ENCODE data around the gene IFNA14. TPM values are rescaled to one million over a fixed set of nuclear protein-coding genes. Genes with fewer than 3 reads are reported as not detected.

Gene IFNA14
- not detected in 2 replicates for total RNA-seq

GRCh38 chr9:21239911-21240310 is at the start of gene IFNA14:
Gene IFNA14, minus strand, starts transcription at chr9:21240005. Its CDS starts 70 bp downstream, at chr9:21239935.
- intact Hi-C loops (cut with micrococcal nuclease): loop anchor here (5.0 to 10.0 kb wide), 2 partner anchors 77 to 155 kb away; no protein-coding TSS in a partner anchor

- intact Hi-C loops (cut with micrococcal nuclease): no loop called here
Measured at GRCh38 chr9:21287280-21287679, 47.5 kb upstream of the IFNA14 start.

DNA sequence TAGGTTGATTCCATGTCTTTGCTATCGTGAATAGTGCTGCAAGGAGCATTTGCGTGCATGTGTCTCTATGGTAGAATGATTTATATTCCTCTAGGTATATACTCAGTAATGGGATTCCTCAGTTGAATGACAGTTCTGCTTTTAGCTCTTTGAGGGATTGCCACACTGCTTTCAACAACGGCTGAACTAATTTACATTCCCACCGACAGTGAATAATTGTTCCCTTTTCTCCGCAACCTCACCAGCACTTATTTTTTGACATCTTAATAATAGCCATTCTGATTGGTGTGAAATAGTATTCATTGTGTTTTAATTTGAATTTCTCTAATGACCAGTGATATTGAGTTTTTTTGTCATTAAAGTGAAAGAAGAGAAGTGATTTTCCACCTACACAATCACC is 46.9 kb upstream of the IFNA14 start:
- intact Hi-C loops (cut with micrococcal nuclease): no loop called here

DNA sequence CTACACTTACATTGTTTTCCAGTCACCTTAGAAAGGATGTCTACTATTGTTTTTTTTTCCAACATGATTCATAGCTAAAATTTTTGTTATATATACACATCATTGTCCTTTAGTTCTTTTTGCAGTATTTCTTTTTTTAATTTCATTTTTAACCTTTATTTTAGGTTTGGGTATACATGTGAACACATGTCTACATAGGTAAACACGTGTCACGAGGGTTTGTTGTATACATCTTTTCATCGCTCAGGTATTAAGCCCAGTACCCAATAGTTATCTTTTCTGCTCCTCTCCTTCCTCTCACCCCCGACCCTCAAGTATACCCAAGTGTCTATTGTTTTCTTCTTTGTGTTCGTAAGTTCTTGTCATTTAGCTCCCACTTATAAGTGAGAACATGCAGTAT is 46.3 kb upstream of the IFNA14 start:
- intact Hi-C loops (cut with micrococcal nuclease): no loop called here

DNA sequence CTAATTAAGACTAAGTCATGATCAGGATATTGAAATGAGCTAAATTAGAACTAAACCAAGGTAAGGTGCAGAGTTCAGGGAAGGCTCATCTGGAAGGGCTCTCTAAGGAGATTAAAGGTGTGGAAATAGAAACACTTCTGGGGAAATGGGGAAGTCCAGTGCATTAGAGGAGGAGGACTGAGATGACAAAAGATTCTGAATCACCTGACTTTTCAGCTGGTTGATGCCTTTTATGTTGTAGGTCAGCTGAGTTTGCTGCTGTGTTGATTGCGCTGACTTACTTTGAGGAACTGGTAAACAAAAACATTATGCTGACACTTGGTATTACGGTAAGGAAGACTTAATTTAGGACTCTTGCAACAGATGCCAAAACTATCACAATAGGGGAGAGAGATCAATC is 41.5 kb upstream of the IFNA14 start:
- intact Hi-C loops (cut with micrococcal nuclease): no loop called here

- intact Hi-C loops (cut with micrococcal nuclease): no loop called here
Measured at GRCh38 chr9:21268347-21268657, 28.5 kb upstream of the IFNA14 start.

GRCh38 chr9:21267485-21268346 is 27.9 kb upstream of the IFNA14 start:
- intact Hi-C loops (cut with micrococcal nuclease): no loop called here

GRCh38 chr9:21266733-21267484 is 27.1 kb upstream of the IFNA14 start:
- intact Hi-C loops (cut with micrococcal nuclease): no loop called here

DNA sequence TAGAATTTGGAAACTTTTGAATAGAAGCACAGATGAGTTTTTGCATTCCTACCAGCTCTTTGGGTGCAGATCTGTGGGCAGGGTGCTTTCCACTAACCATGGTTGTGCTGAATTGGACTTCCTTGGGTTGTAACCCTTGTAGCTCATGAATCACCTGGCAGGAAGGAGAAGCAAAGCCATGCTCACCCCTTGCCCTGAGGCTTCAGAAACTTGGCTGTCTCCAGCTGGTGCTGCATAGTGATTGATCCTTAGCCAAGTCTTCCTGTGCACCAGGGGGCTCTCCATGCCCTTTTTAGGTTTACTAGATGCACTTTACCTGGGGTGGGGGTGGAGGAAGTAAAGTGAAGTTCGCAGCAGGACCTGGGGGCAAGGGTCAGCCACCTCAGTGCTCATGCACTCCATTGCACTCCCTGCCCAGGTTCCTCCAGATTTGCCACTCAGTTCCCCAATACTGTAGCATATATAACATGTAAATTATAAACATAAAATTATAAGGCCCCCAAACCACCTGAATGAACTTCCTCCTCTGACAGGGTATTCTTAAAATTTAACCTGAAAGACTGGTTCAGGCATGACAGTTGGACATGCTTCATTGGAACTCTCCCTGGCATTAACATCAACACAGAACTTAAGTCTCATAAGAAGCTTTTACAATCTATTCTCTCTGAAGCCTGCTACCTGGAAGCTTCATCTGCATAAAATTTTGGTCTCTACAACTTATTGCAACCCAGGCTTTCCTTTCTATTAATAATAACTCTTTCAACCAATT is 25.8 kb upstream of the IFNA14 start:
- intact Hi-C loops (cut with micrococcal nuclease): no loop called here

- intact Hi-C loops (cut with micrococcal nuclease): no loop called here
Measured at GRCh38 chr9:21255538-21256212, 15.9 kb upstream of the IFNA14 start.

GRCh38 chr9:21252721-21253547 is 13.1 kb upstream of the IFNA14 start:
- intact Hi-C loops (cut with micrococcal nuclease): no loop called here

DNA sequence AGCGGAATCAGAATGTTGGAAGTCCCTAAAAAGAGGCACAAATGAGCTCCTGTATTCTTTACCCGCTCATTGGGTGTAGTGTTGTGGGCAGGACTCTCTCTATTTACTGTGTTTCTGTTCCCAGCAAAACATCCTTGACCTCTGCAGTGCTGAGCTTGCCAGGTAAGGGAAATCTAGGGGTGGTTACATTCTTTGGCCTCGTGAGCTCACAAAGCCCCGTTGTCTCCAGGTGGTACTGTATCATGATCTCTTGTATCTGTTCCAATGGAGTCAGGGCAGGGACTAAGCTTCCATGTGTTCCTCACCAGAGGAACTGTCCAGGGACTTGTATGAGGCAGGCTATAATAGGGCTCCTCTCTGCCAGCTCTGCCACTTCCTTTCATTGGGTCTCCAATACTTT is 11.8 kb upstream of the IFNA14 start:
- intact Hi-C loops (cut with micrococcal nuclease): no loop called here

DNA sequence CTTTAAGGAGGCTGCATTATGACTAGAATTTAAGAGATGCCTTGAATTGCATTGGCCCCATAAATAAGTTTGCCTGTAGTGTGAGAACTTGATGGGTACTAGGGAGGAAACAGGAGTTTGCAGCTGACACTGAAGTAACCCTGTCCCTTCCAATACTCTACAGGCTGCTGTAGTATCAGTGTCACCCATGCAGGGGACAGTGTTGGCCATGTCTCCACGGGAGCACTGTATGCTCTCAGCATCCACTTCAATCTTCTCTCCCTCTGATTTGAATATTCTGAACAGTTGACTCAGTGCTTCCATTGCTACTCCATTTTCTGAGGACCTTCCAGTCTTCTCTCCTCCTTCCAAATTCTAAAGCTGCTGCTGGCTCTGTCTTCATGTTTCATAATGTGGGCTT is 11.4 kb upstream of the IFNA14 start:
- intact Hi-C loops (cut with micrococcal nuclease): no loop called here

DNA sequence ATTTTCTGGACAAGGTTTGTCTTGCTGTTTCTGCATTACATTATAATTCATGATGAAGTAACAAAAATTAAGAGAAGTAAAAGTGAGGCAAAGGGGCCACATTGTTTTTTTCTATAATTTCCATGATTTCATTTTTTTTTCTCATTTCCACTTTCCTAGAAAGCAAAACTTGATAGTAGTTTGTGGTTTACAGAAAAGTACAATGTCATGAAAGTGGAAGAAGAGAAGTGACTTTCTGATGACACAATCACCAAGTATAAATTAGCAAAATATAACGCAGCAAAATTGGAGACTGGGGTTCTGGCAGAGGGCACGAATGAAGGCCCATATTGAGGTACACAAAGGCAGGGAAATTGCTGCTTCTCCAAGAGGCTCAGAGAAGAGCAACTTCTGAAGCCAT is 5.0 kb upstream of the IFNA14 start:
- intact Hi-C loops (cut with micrococcal nuclease): no loop called here

DNA sequence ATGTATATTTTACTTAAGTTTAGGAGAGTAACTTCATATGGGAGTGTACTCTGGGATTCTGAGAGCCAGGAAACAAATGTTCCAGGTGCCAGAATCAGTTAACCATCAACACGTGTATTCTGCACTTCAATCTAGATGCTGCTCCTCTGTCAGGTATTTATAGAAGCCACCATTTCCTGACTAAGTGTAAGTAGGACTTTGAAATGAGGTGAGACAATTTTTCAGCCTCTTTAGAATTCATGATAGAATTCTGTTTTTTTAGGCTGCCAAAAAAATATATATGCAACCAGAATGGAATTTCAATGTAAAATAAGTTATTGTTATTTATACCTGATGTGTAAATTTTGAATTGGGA is 3.5 kb downstream of the IFNA14 start:
- intact Hi-C loops (cut with micrococcal nuclease): loop anchor here (5.0 to 10.0 kb wide), 2 partner anchors 81 to 158 kb away; no protein-coding TSS in a partner anchor

DNA sequence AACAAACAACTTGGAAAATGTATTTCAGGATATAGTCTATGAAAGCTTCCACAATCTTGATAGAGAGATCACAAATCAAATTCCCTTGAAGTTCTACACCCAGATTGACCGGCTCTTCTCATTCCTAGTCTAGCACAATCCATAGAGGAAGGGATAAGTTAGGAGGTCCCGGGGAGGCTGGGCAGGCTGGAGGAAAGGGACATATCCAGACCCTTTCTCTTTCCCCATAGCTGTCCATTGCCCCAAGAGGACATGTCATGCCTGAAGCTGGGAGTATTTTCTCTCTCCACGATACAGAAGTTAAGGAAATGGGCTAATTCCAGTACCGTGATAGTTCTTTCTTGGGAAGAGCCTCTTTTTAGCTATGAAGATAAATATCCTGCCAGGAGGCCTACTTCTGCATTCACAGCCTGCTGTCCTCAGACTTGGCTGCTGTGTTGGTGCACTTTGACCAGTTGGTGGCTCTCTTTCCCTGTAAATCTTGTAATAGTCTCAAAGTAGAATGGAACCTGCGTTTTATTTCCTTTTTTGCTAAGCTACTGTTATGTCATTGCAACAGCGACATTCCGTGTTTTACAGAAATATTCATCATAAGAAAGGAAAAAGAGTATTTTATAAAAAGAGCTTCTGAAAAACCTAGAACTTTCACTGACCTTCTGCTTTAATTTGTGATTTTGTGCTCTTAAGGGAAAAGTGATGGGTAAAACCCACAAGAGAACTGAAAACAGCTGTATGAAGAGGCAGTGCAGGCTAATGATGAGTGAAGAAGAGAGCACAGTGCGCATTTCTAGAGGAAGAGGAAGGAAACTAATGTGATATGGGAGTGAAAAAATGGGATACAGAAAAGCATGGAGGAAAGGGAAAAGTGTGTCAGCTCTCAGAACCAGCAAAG is 4.1 kb downstream of the IFNA14 start:
- intact Hi-C loops (cut with micrococcal nuclease): loop anchor here (1.0 to 10.0 kb wide), 3 partner anchors 82 to 554 kb away; no protein-coding TSS in a partner anchor

- intact Hi-C loops (cut with micrococcal nuclease): loop anchor here (10.0 kb wide), 1 partner anchor 161 kb away; no protein-coding TSS in a partner anchor
Measured at GRCh38 chr9:21234153-21234687, 5.6 kb downstream of the IFNA14 start.

DNA sequence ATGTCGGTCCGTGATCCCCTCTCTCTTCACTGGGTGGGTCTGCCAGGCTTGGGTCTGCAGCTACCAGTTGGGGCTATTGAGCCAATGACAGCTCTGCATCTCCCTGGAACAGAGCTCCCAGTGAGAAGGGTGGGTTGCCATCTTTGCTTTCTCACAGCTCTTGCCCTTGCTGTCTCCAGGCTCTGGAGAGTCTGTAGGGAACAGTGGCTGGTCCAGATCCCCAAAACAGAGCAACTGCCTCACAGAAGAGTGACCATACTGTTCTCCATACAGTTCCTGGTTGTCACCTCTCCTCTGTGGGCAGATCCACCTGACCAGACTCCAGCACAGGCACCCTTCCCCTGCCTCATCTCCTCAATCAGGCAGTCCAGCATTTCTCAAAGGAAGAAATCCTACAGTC is 6.5 kb downstream of the IFNA14 start:
- intact Hi-C loops (cut with micrococcal nuclease): loop anchor here (10.0 kb wide), 1 partner anchor 162 kb away; no protein-coding TSS in a partner anchor

- intact Hi-C loops (cut with micrococcal nuclease): no loop called here
Measured at GRCh38 chr9:21228122-21228521, 11.7 kb downstream of the IFNA14 start, which contains the start of gene IFNA17. Gene IFNA17, minus strand, starts transcription at chr9:21228222. Its CDS starts 49 bp downstream, at chr9:21228173.

Data from T-helper 2 cell treated with Interferon-gamma antibody and Interleukin-4, amounts not matched to agents 100 ng/mL and 5 ng/mL, for 36 hours (primary cell).